ENCODE results near the gene UCN3.

The UCN3 gene, protein sequence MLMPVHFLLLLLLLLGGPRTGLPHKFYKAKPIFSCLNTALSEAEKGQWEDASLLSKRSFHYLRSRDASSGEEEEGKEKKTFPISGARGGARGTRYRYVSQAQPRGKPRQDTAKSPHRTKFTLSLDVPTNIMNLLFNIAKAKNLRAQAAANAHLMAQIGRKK

DNA sequence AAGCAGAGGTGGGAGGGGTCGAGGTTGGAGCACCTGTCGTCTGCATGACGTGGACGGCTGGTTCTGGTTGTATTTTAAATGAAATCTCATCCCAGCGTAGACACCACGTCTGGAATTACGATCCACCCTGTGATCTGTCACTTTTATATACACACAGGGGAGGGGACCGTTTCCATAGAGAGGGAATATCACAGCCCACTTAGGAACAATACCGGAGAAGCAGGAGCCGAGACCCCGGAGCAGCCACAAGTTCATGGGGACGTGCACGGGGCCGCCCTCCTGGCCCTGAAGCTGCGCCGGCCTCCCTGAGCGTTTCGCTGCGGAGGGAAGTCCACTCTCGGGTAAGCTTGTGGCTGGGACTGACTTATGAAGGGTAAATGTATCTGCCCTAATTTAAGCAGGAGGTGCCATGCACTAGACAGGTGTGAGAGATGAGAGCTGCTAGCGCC lies at the start of gene UCN3:
TSS of gene UCN3 (plus strand) at position 77 of the 449 bp plus-strand sequence. CDS start 8,755 bp downstream, outside the sequence.
- Histone ChIP-seq H3K9me3 (ENCODE audit: insufficient read depth, low read depth, low read length) (peaks cover under 1% of the 10 kb centered on the region), H3K27ac (ENCODE audit: low read length) (no peak within 1 kb of the TSS), H3K36me3 (ENCODE audit: insufficient read depth, low read depth, low read length) (no peaks in the 10 kb centered on the region), H3K9ac (ENCODE audit: low read depth, low read length) (no peak within 1 kb of the TSS), H3K27me3 (ENCODE audit: insufficient read depth, low read length) (no peaks in the 10 kb centered on the region), H3K4me1 (ENCODE audit: insufficient read depth, low read length) (no peaks in the 10 kb centered on the region), H3K4me3 (ENCODE audit: low read length) (no peak within 1 kb of the TSS)

DNA sequence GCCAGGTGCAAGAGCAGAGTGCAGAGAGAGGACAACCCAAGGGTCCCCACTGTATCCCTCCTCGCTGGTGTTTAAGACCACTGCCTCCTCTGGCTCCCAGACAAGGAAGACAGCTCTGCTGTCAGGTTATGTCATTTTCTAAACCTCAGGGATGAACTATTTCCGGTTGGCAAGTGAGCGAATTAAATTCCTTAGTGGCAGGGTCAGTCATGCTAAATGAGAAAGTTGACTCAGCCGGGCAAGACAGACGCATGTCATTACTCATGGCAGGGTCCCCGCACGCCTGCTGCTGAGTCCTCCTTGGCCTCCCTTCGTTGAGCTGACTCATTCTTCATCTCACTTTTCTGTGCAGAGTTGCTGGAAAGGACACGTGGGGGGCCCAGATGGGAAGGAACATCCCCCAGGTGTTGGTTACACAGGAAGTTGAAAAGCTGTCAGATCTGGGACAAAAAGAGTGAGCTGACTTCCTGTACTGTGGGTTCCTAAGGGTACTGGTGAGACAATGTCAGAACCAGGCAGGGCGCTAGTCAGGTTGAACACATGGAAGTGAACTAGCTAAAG lies 47.1 kb upstream of the UCN3 start:
- no peak overlapping the region for H3K9ac ChIP-seq (ENCODE audit: low read depth, low read length)
- H3K4me3 ChIP-seq (ENCODE audit: low read length): no peak overlapping the region
- no peaks in the 10 kb centered on the region for H3K9me3 ChIP-seq (ENCODE audit: insufficient read depth, low read depth, low read length)
- no peak overlapping the region for H3K27ac ChIP-seq (ENCODE audit: low read length)
- H3K36me3 ChIP-seq (ENCODE audit: insufficient read depth, low read depth, low read length): no peaks in the 10 kb centered on the region
- H3K4me1 ChIP-seq (ENCODE audit: insufficient read depth, low read length): no peaks in the 10 kb centered on the region
- no peaks in the 10 kb centered on the region for H3K27me3 ChIP-seq (ENCODE audit: insufficient read depth, low read length)

DNA sequence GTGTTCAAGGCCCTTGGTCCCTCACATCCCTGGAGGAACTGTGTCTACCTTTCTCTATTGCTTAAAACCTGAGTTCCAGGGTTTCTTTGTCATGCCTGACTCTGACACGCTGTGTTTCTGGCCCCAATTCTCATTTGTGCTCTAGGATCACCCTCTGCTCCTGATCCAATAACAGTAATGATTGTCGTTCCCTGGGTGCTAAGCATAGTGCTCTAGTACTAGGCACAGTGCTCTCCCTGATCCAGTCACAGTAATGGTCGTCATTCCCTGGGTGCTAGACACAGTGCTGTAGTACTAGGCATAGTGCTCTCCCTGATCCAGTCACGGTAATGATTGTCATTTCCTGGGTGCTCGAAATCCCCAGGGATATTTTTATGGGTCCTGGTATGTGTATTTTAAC lies 46.6 kb upstream of the UCN3 start:
- Histone ChIP-seq H3K27ac (ENCODE audit: low read length) (no peak overlapping the region), H3K4me3 (ENCODE audit: low read length) (no peak overlapping the region), H3K9me3 (ENCODE audit: insufficient read depth, low read depth, low read length) (no peaks in the 10 kb centered on the region), H3K27me3 (ENCODE audit: insufficient read depth, low read length) (no peaks in the 10 kb centered on the region), H3K36me3 (ENCODE audit: insufficient read depth, low read depth, low read length) (no peaks in the 10 kb centered on the region), H3K9ac (ENCODE audit: low read depth, low read length) (no peak overlapping the region), H3K4me1 (ENCODE audit: insufficient read depth, low read length) (no peaks in the 10 kb centered on the region)

DNA sequence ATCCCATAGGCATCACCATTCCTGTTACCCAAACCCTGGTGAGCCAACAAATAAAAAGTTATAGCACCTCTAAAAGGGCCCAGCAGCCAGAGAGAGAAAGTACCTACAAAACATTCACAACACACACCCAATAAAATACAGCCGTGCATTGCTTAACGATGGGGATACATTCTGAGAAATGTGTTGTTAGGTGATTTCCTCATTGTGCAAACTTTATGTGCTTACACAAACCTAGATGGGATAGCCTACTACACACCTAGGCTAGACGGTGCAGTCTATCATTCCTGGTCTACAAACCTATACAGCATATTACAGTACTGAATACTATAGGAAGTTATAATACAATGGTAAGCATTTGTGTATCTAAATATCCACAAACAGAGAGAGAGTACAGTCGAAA lies 44.9 kb upstream of the UCN3 start:
- Histone ChIP-seq H3K4me1 (ENCODE audit: insufficient read depth, low read length) (no peaks in the 10 kb centered on the region), H3K9ac (ENCODE audit: low read depth, low read length) (no peak overlapping the region), H3K9me3 (ENCODE audit: insufficient read depth, low read depth, low read length) (no peaks in the 10 kb centered on the region), H3K36me3 (ENCODE audit: insufficient read depth, low read depth, low read length) (no peaks in the 10 kb centered on the region), H3K27ac (ENCODE audit: low read length) (no peak overlapping the region), H3K27me3 (ENCODE audit: insufficient read depth, low read length) (no peaks in the 10 kb centered on the region), H3K4me3 (ENCODE audit: low read length) (no peak overlapping the region)

DNA sequence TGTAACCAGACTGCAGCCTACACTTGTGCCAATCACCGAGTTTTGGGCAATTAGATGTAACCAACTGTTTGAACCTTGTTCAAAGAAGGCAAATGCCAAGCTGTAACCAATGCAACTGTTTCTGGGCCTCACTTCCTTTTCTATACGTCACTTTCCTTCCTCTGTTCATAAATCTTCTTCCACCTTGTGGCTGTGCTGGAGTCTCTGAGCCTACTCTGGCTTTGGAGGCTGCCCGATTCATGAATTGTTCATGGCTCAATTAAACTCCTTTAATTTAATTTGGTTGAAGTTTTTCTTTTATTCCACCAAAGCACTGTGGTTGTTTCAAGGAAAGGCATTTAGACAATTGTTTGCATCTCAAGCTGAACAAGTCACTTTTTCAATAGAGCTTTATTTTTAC lies 43.5 kb upstream of the UCN3 start:
- Histone ChIP-seq H3K36me3 (ENCODE audit: insufficient read depth, low read depth, low read length) (no peaks in the 10 kb centered on the region), H3K9ac (ENCODE audit: low read depth, low read length) (no peak overlapping the region), H3K27me3 (ENCODE audit: insufficient read depth, low read length) (no peaks in the 10 kb centered on the region), H3K4me3 (ENCODE audit: low read length) (no peak overlapping the region), H3K4me1 (ENCODE audit: insufficient read depth, low read length) (no peaks in the 10 kb centered on the region), H3K27ac (ENCODE audit: low read length) (no peak overlapping the region), H3K9me3 (ENCODE audit: insufficient read depth, low read depth, low read length) (0 out of 2 replicates have a peak, but pooled peaks cover 7% of the 10 kb centered on the region)

DNA sequence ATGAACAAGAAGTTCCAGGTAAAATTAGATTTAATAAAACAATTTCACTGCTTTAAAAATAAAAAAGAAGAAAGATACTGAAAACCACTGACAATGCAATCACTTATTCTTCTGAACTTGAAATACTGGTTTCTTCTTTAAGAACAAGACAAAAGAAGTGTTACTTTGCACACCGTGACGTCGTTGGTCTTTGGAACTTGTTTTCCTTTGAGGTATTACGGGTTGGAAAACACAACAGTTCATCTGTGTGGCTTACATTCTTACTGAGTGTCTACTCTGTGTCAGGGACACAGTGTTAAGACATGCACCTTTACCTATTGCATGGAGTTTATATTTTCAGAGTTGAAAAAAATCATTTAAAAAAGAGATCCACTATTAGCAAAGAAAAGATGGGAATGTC lies 41.3 kb upstream of the UCN3 start:
- Histone ChIP-seq H3K9me3 (ENCODE audit: insufficient read depth, low read depth, low read length) (0 out of 2 replicates have a peak, but pooled peaks cover 7% of the 10 kb centered on the region), H3K36me3 (ENCODE audit: insufficient read depth, low read depth, low read length) (no peaks in the 10 kb centered on the region), H3K27ac (ENCODE audit: low read length) (no peak overlapping the region), H3K4me1 (ENCODE audit: insufficient read depth, low read length) (no peaks in the 10 kb centered on the region), H3K9ac (ENCODE audit: low read depth, low read length) (no peak overlapping the region), H3K4me3 (ENCODE audit: low read length) (no peak overlapping the region), H3K27me3 (ENCODE audit: insufficient read depth, low read length) (no peaks in the 10 kb centered on the region)

DNA sequence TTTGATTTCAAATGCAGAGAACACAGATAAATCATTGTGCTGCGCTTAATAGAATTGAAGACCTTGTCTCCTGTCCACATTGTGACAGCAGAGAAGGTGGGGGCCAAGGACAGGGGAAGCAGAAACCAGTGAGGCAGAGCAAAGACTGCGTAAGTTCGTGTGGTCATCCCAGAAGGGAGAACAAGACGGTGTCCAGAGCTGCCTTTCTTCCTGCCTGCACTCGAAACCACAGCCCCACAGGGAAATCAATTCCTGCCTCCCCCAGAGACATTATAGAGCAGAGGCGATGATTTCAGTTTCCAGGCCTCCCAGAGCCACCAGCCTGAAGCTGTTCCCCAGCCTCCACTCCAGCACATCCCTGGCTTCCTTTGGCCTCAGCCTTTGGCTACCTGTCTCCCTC lies 39.7 kb upstream of the UCN3 start:
- Histone ChIP-seq H3K9ac (ENCODE audit: low read depth, low read length) (no peak overlapping the region), H3K27ac (ENCODE audit: low read length) (no peak overlapping the region), H3K9me3 (ENCODE audit: insufficient read depth, low read depth, low read length) (0 out of 2 replicates have a peak, but pooled peaks cover 7% of the 10 kb centered on the region), H3K27me3 (ENCODE audit: insufficient read depth, low read length) (no peaks in the 10 kb centered on the region), H3K4me3 (ENCODE audit: low read length) (no peak overlapping the region), H3K36me3 (ENCODE audit: insufficient read depth, low read depth, low read length) (no peaks in the 10 kb centered on the region), H3K4me1 (ENCODE audit: insufficient read depth, low read length) (no peaks in the 10 kb centered on the region)

DNA sequence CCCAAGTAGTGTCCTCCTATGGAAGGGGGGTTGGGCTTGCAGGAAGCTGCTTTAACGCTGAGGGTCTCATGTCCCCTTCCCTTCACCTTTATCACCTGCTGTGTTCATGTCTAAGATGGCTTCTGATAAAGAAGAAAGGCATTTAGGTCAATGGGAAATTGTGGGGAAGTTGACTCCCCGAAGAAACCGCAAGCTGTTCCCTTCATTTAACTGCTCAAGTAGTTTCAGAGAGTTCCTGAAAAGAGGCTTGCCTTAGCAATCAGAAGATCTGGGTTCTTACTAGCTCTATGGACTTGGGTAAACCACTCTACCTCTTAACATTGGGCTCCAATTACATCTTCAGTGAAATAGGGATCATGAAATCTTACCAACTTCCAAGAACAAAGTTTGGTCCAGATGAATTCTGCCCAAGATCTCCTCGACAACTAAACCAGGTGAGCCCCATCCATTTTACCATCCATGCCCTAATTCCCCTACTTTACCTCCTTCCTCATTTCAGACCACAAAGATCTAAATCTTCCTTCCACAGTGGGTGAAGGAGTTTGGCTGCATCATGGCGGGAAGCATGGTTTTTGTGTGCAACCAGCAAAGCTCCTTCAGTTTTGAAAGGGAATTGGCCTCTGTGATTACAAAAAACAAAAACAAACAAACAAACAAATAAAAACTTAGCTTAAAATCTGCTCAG lies 30.4 kb upstream of the UCN3 start:
- no peaks in the 10 kb centered on the region for H3K27me3 ChIP-seq (ENCODE audit: insufficient read depth, low read length)
- no peak overlapping the region for H3K4me3 ChIP-seq (ENCODE audit: low read length)
- no peaks in the 10 kb centered on the region for H3K9me3 ChIP-seq (ENCODE audit: insufficient read depth, low read depth, low read length)
- no peak overlapping the region for H3K27ac ChIP-seq (ENCODE audit: low read length)
- H3K4me1 ChIP-seq (ENCODE audit: insufficient read depth, low read length): no peaks in the 10 kb centered on the region
- no peaks in the 10 kb centered on the region for H3K36me3 ChIP-seq (ENCODE audit: insufficient read depth, low read depth, low read length)
- H3K9ac ChIP-seq (ENCODE audit: low read depth, low read length): no peak overlapping the region

DNA sequence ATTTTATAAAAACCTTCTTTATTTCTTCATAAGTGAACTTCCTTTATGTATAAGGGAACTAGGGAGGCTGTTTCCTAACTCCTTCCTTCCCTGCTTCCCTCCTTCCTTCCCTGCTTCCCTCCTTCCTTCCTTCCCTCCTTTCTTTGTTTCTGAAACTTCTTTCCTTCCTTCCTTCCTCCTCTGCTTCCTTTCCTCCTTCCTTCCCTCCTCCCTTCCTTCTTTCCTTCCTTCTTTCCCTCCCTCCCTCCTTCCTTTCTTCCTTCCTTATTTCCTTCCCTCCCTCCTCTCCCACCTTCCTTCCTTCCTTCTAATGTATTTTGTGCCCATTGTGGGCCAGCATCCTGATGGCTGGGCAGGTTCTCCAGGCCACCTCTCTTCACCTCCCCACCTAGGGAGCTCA lies 26.8 kb upstream of the UCN3 start:
- no peak overlapping the region for H3K9ac ChIP-seq (ENCODE audit: low read depth, low read length)
- no peaks in the 10 kb centered on the region for H3K27me3 ChIP-seq (ENCODE audit: insufficient read depth, low read length)
- H3K27ac ChIP-seq (ENCODE audit: low read length): no peak overlapping the region
- no peaks in the 10 kb centered on the region for H3K9me3 ChIP-seq (ENCODE audit: insufficient read depth, low read depth, low read length)
- no peaks in the 10 kb centered on the region for H3K4me1 ChIP-seq (ENCODE audit: insufficient read depth, low read length)
- H3K36me3 ChIP-seq (ENCODE audit: insufficient read depth, low read depth, low read length): no peaks in the 10 kb centered on the region
- H3K4me3 ChIP-seq (ENCODE audit: low read length): no peak overlapping the region

DNA sequence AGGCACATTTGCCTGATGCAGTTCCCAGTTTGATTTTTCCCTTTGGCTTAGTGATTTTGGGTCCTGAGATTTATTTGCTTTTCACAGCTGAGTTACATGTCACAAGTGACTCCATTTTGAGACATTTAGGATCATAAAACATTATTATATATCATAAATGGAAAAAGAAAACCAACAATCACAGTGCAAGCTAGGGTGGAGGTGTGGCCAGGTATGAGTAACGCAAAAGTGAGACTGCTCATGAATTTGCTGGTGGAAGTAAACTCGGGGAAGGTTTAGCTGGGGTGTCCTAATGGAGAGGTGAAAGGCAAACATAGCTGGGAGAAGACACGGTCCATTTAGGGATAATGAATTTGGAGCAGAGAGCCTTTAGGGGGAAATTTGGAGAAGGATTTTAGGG lies 21.7 kb upstream of the UCN3 start:
- no peaks in the 10 kb centered on the region for H3K9me3 ChIP-seq (ENCODE audit: insufficient read depth, low read depth, low read length)
- H3K9ac ChIP-seq (ENCODE audit: low read depth, low read length): no peak overlapping the region
- no peaks in the 10 kb centered on the region for H3K36me3 ChIP-seq (ENCODE audit: insufficient read depth, low read depth, low read length)
- no peaks in the 10 kb centered on the region for H3K4me1 ChIP-seq (ENCODE audit: insufficient read depth, low read length)
- no peak overlapping the region for H3K27ac ChIP-seq (ENCODE audit: low read length)
- H3K4me3 ChIP-seq (ENCODE audit: low read length): no peak overlapping the region
- no peaks in the 10 kb centered on the region for H3K27me3 ChIP-seq (ENCODE audit: insufficient read depth, low read length)

DNA sequence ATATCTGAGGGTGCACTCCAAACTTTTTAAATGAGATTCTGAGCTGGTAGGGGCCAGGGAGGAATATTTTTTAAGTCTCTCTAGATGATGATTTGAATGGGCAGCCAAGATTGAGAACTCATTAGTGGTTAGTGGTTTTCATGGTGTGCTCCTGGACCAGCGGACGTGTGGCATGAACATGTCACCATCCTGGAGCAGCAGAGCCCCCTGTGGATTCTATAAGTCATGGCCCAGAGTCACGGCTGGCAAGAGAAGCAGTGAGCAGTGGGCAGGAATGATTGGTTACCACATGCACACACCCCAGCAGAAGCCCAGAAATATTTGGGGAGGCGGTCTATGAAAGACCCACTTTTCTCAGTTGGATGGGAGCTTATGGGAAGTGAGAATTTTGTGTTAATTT lies 21.2 kb upstream of the UCN3 start:
- Histone ChIP-seq H3K36me3 (ENCODE audit: insufficient read depth, low read depth, low read length) (no peaks in the 10 kb centered on the region), H3K9ac (ENCODE audit: low read depth, low read length) (no peak overlapping the region), H3K4me3 (ENCODE audit: low read length) (no peak overlapping the region), H3K9me3 (ENCODE audit: insufficient read depth, low read depth, low read length) (no peaks in the 10 kb centered on the region), H3K27me3 (ENCODE audit: insufficient read depth, low read length) (no peaks in the 10 kb centered on the region), H3K4me1 (ENCODE audit: insufficient read depth, low read length) (no peaks in the 10 kb centered on the region), H3K27ac (ENCODE audit: low read length) (no peak overlapping the region)

DNA sequence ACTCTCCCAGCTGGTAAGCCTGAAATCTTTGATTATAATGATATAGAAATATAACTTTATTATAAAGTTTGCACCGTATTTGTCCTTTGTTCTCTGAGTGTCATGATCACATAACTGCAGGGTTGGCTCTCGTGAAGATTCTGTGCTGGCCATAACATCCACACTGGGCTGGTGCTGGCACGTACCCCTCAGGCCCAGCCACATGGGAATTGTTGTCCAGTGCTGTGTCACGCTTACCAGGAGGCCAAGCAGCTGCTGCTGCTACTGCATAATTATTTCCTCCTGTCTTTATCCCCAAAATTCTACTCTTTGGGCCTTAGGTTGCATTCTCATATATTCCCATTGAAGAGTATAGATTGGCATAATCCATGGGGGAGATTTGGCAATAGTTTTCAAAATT lies 20.8 kb upstream of the UCN3 start:
- Histone ChIP-seq H3K4me1 (ENCODE audit: insufficient read depth, low read length) (no peaks in the 10 kb centered on the region), H3K27me3 (ENCODE audit: insufficient read depth, low read length) (no peaks in the 10 kb centered on the region), H3K36me3 (ENCODE audit: insufficient read depth, low read depth, low read length) (no peaks in the 10 kb centered on the region), H3K9me3 (ENCODE audit: insufficient read depth, low read depth, low read length) (no peaks in the 10 kb centered on the region), H3K9ac (ENCODE audit: low read depth, low read length) (no peak overlapping the region), H3K4me3 (ENCODE audit: low read length) (no peak overlapping the region), H3K27ac (ENCODE audit: low read length) (no peak overlapping the region)

Measured in iPS-20b (cell line).